NT2/D1 (cell line): ENCODE results near the gene ZNF428.

Experiments
- DNase-seq: peaks from one replicate; pipeline ENCODE4 v3.0.0-alpha.2; 2011; ENCODE audit warnings: low read depth, low spot score
- H3K27me3 ChIP-seq: 2 replicates; pipeline ENCODE4 v1.6.0; 2011; ENCODE audit warnings: mild to moderate bottlenecking; ENCODE audit not compliant: insufficient read length, insufficient read depth
- H3K36me3 ChIP-seq: 2 replicates; pipeline ENCODE4 v1.6.1; 2011; ENCODE audit warnings: mild to moderate bottlenecking, low read length, mixed read lengths; ENCODE audit not compliant: insufficient read depth, insufficient read length
- H3K4me1 ChIP-seq: 2 replicates; pipeline ENCODE4 v1.5.1; 2011; ENCODE audit not compliant: insufficient read depth, insufficient read length
- H3K4me3 ChIP-seq: 2 replicates; pipeline ENCODE4 v1.5.1; 2011; ENCODE audit warnings: low read depth; ENCODE audit not compliant: insufficient read length
- H3K9ac ChIP-seq: 2 replicates; pipeline ENCODE4 v1.6.0; 2011; ENCODE audit warnings: low read depth; ENCODE audit not compliant: insufficient read length
- H3K9me3 ChIP-seq: 2 replicates; pipeline ENCODE4 v1.5.1; 2011; ENCODE audit warnings: mild to moderate bottlenecking, low read length; ENCODE audit not compliant: insufficient read depth
- SUZ12 ChIP-seq: IDR thresholded peaks from 2 replicates; pipeline ENCODE4 v1.6.1; 2011; ENCODE audit not compliant: insufficient read length, insufficient read depth; ENCODE audit errors: extremely low read depth
- YY1 ChIP-seq: IDR thresholded peaks from 2 replicates; pipeline ENCODE4 v1.6.1; 2011; ENCODE audit not compliant: insufficient read length, insufficient read depth
- ZNF274 ChIP-seq: IDR thresholded peaks from 2 replicates; pipeline ENCODE4 v1.6.1; 2011; ENCODE audit warnings: mild to moderate bottlenecking, low read depth, low read length

ZNF428 gene

DNA sequence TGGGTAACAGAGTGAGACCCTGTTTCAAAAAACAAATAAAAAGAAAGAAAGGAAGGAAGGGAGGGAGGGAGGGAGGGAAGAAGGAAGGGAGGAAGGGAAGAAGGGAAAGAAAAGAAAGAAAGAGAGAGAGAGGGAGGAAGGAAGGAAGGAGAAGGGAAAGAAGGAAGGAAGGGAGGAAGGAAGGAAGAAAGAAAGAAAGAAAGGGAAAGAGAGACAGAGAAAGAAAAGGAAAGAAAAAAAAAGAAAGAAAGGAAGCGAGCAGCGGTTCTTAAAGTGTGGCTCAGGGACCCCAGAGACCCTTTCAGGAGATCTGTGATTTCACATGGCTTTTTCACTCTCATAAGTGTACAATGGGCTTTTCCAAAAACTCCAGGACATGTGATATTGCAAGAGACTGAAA lies 30.1 kb upstream of the ZNF428 start:
- Histone ChIP-seq H3K4me1 (peaks cover 2% of the 10 kb centered on the region), H3K36me3 (peaks cover 27% of the 10 kb centered on the region), H3K9me3 (peaks cover 15% of the 10 kb centered on the region; the same call in 1 of the 2 replicates), H3K9ac (no peak overlapping the region), H3K4me3 (no peak overlapping the region), H3K27me3 (no peaks in the 10 kb centered on the region)
- TF ChIP-seq ZNF274 (no peak), YY1 (no peak), SUZ12 (no peak)
- no peak for DNase-seq

DNA sequence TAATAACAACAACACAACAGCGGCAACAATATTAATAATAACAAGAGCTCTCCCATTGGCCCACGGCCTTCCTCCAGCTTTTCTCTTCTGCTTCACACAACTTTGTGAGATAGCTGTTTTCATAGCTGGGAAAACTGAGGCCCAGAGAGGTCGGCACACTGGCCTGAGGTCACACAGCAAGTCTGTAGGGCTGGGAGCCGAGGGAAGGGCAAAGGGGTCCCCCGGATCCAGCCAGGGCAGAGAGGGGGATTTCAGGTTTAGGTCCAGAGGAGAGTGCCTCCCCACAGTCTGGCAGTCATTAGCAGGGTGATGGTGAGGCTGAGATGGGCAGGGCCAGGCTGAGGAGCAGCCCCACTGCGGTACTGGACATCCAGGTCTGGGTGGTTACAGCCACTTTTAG lies 29.2 kb upstream of the ZNF428 start:
- DNase-seq, result no peak
- Histone ChIP-seq H3K4me3 (no peak overlapping the region), H3K27me3 (no peaks in the 10 kb centered on the region), H3K4me1 (peaks cover 2% of the 10 kb centered on the region), H3K9me3 (peaks cover 15% of the 10 kb centered on the region; the same call in 1 of the 2 replicates), H3K9ac (no peak overlapping the region), H3K36me3 (peaks cover 25% of the 10 kb centered on the region)
- TF ChIP-seq YY1, result no peak
- no peak for TF ChIP-seq ZNF274
- TF ChIP-seq SUZ12, result no peak

DNA sequence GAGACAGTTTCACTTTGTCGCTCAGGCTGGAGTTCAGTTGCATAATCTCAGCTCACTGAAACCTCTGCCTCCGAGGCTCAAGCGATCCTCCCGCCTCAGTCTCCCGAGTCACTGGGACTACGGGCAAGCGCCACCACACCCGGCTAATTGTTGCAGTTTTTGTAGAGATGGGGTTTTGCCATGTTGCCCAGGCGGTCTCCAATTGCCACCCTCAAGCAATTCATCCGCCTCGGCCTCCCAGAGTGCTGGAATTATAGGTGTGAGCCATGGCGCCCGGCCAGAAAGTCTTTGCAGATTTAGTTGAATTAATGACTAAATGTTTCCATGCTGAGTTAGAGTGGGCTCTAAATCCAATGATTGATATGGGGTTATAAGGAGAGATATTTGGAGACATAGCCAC lies 24.8 kb upstream of the ZNF428 start:
- TF ChIP-seq YY1 (no peak), ZNF274 (no peak), SUZ12 (no peak)
- Histone ChIP-seq H3K36me3 (peaks cover 16% of the 10 kb centered on the region), H3K4me1 (peaks cover 4% of the 10 kb centered on the region), H3K9me3 (peaks cover 15% of the 10 kb centered on the region; the same call in 1 of the 2 replicates), H3K9ac (no peak overlapping the region), H3K27me3 (peaks cover 21% of the 10 kb centered on the region), H3K4me3 (no peak overlapping the region)
- no peak for DNase-seq

DNA sequence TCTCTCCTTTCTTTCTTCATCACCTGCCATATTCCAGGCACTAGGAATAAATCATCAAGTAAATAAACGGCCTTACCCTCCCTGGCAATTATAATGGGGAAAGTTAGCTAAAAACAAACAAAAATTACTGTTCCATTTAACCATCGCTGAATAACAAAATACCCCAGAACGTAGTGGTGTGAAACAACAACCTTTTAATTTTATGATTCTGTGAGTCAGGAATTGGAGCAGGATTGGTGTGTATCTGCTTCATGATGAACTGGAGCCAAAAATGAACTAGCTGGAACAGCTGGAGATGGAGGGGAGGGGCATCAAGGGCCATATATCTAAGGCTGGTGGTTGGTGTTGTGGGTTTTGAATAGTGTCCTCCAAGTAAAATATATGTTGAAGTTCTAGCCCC lies 23.9 kb upstream of the ZNF428 start:
- Histone ChIP-seq H3K36me3 (peaks cover 7% of the 10 kb centered on the region), H3K9me3 (peaks cover 11% of the 10 kb centered on the region; the same call in 1 of the 2 replicates), H3K4me1 (peaks cover 6% of the 10 kb centered on the region), H3K27me3 (peaks cover 29% of the 10 kb centered on the region), H3K9ac (no peak overlapping the region), H3K4me3 (no peak overlapping the region)
- TF ChIP-seq ZNF274, result no peak
- no peak for TF ChIP-seq SUZ12
- no peak for TF ChIP-seq YY1
- DNase-seq, result no peak

DNA sequence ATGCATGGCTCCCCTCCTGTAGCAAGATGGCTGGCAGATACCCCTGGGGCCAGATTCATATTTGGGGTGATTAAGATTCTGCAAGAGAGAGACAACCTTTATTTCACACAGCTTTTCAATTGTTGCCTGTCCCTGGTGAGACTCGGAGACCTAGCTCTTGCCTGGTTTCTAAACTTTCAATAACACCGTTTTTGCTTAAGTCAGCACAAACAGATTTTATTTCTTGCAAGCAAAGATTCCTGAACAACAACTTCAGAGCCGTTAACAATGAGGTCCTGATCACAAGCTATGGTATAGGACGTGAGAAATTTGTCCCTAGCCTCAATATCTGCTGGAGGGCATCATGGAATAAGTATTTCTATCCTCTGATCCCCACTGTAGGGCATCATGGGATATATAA lies 23.1 kb upstream of the ZNF428 start:
- DNase-seq, result no peak
- Histone ChIP-seq H3K4me3 (no peak overlapping the region), H3K27me3 (peaks cover 37% of the 10 kb centered on the region), H3K4me1 (peaks cover 6% of the 10 kb centered on the region), H3K36me3 (peaks cover 4% of the 10 kb centered on the region), H3K9ac (no peak overlapping the region), H3K9me3 (peaks cover 5% of the 10 kb centered on the region; the same call in 1 of the 2 replicates)
- TF ChIP-seq ZNF274, result no peak
- TF ChIP-seq YY1, result no peak
- TF ChIP-seq SUZ12, result no peak

DNA sequence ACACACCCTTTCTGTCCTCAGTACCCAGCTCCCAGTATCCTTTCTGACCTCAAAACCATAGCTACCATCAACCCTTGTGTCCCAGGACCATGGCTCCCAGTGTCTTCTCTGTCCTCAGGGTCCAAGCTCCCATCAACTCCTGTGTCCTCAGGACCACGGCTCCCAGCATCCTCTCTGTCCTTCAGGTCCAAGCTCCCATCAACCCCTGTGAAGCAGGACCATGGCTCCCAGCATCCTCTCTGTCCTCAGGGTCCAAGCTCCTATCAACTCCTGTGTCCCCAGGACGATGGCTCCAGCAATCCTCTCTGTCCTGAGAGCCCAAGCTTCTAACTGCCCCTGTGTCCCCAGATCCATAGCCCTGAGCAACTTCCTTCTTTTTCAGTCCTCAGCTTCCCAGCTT lies 21.9 kb upstream of the ZNF428 start:
- H3K9ac ChIP-seq, result no peak overlapping the region
- peaks cover 6% of the 10 kb centered on the region for H3K4me1 ChIP-seq
- DNase-seq, result no peak
- H3K27me3 ChIP-seq, result peaks cover 48% of the 10 kb centered on the region
- H3K4me3 ChIP-seq, result no peak overlapping the region
- H3K9me3 ChIP-seq, result no peaks in the 10 kb centered on the region
- H3K36me3 ChIP-seq, result no peaks in the 10 kb centered on the region
- TF ChIP-seq ZNF274, result no peak
- TF ChIP-seq YY1, result no peak
- no peak for TF ChIP-seq SUZ12

DNA sequence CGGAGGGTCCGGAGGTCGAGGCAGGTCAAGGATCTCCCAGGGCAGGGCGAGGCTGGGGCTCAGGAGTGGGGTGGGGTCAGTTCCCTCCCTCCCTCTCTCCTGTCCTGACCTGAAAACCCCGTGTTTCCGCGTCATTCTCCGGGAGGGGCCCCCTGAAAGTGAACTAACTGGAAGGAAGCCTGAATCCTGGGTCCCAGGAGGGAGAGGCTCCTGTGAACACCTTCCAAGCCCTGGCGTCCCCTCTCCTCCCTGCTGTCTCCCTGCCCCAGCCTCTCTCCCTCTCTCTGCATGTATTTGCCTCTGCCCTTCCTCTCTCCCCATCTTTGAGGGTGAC lies 21.0 kb upstream of the ZNF428 start:
- H3K9ac ChIP-seq, result peak overlapping the region; percentile 56
- TF ChIP-seq YY1 (no peak), ZNF274 (no peak), SUZ12 (no peak)
- no peaks in the 10 kb centered on the region for H3K36me3 ChIP-seq
- H3K4me3 ChIP-seq, result peak overlapping the region; percentile 46
- H3K4me1 ChIP-seq, result peaks cover 6% of the 10 kb centered on the region
- H3K9me3 ChIP-seq, result no peaks in the 10 kb centered on the region
- H3K27me3 ChIP-seq, result peaks cover 52% of the 10 kb centered on the region
- no peak for DNase-seq
